ENCODE data around the gene SLC37A3. TPM values are rescaled to one million over a fixed set of nuclear protein-coding genes. Genes with fewer than 3 reads are reported as not detected.

Gene SLC37A3
- total RNA-seq, 1 donor from 2014 or later: 76.7 TPM

- Mint-ChIP-seq H3K27me3 (ENCODE audit: unreplicated experiment) (no peaks in the 10 kb centered on the region), H3K4me1 (ENCODE audit: unreplicated experiment) (peaks cover 3% of the 10 kb centered on the region), H3K27ac (ENCODE audit: unreplicated experiment) (no peak overlapping the region), H3K4me3 (ENCODE audit: unreplicated experiment) (no peak overlapping the region), H3K36me3 (ENCODE audit: low read depth, unreplicated experiment) (peaks cover 10% of the 10 kb centered on the region), H3K9me3 (ENCODE audit: unreplicated experiment) (no peaks in the 10 kb centered on the region)
- TF ChIP-seq CTCF (IDR thresholded peaks at IDR 0.05; ENCODE audit: unreplicated experiment): no peak
- no peak for DNase-seq (ENCODE audit: low spot score)
These were observed 14.2 kb downstream of the SLC37A3 start for GRCh38 chr7:140383954-140384713.

GRCh38 chr7:140375892-140376730, 22.2 kb downstream of the SLC37A3 start:
- peaks cover 14% of the 10 kb centered on the region for H3K36me3 Mint-ChIP-seq (ENCODE audit: low read depth, unreplicated experiment)
- no peak for TF ChIP-seq CTCF (IDR thresholded peaks at IDR 0.05; ENCODE audit: unreplicated experiment)
- no peaks in the 10 kb centered on the region for H3K4me1 Mint-ChIP-seq (ENCODE audit: unreplicated experiment)
- no peak overlapping the region for H3K4me3 Mint-ChIP-seq (ENCODE audit: unreplicated experiment)
- H3K27me3 Mint-ChIP-seq (ENCODE audit: unreplicated experiment): no peaks in the 10 kb centered on the region
- no peak overlapping the region for H3K27ac Mint-ChIP-seq (ENCODE audit: unreplicated experiment)
- no peak for DNase-seq (ENCODE audit: low spot score)
- H3K9me3 Mint-ChIP-seq (ENCODE audit: unreplicated experiment): no peaks in the 10 kb centered on the region

GRCh38 chr7:140375323-140375722, 23.0 kb downstream of the SLC37A3 start:
- H3K4me1 Mint-ChIP-seq (ENCODE audit: unreplicated experiment): no peaks in the 10 kb centered on the region
- no peak overlapping the region for H3K4me3 Mint-ChIP-seq (ENCODE audit: unreplicated experiment)
- H3K36me3 Mint-ChIP-seq (ENCODE audit: low read depth, unreplicated experiment): peaks cover 14% of the 10 kb centered on the region
- H3K27me3 Mint-ChIP-seq (ENCODE audit: unreplicated experiment): no peaks in the 10 kb centered on the region
- no peaks in the 10 kb centered on the region for H3K9me3 Mint-ChIP-seq (ENCODE audit: unreplicated experiment)
- no peak for TF ChIP-seq CTCF (IDR thresholded peaks at IDR 0.05; ENCODE audit: unreplicated experiment)
- no peak for DNase-seq (ENCODE audit: low spot score)
- no peak overlapping the region for H3K27ac Mint-ChIP-seq (ENCODE audit: unreplicated experiment)

GRCh38 chr7:140369294-140369693, 29.0 kb downstream of the SLC37A3 start:
- Mint-ChIP-seq H3K27ac (ENCODE audit: unreplicated experiment) (no peak overlapping the region), H3K27me3 (ENCODE audit: unreplicated experiment) (peaks cover 3% of the 10 kb centered on the region), H3K36me3 (ENCODE audit: low read depth, unreplicated experiment) (peaks cover 12% of the 10 kb centered on the region), H3K4me1 (ENCODE audit: unreplicated experiment) (no peaks in the 10 kb centered on the region), H3K4me3 (ENCODE audit: unreplicated experiment) (peak overlapping the region; percentile 52), H3K9me3 (ENCODE audit: unreplicated experiment) (no peaks in the 10 kb centered on the region)
- DNase-seq (ENCODE audit: low spot score): no peak
- no peak for TF ChIP-seq CTCF (IDR thresholded peaks at IDR 0.05; ENCODE audit: unreplicated experiment)

GRCh38 chr7:140367528-140367927, 30.8 kb downstream of the SLC37A3 start:
- Mint-ChIP-seq H3K4me3 (ENCODE audit: unreplicated experiment) (no peak overlapping the region), H3K36me3 (ENCODE audit: low read depth, unreplicated experiment) (peaks cover 20% of the 10 kb centered on the region), H3K4me1 (ENCODE audit: unreplicated experiment) (no peaks in the 10 kb centered on the region), H3K9me3 (ENCODE audit: unreplicated experiment) (no peaks in the 10 kb centered on the region), H3K27me3 (ENCODE audit: unreplicated experiment) (peaks cover 3% of the 10 kb centered on the region), H3K27ac (ENCODE audit: unreplicated experiment) (no peak overlapping the region)
- no peak for TF ChIP-seq CTCF (IDR thresholded peaks at IDR 0.05; ENCODE audit: unreplicated experiment)
- no peak for DNase-seq (ENCODE audit: low spot score)

Measured in endothelial cell (in vitro differentiated cells).